AG04450 (cell line): ENCODE measurements around the gene ARF1. TPM values are rescaled to one million over a fixed set of nuclear protein-coding genes. Genes with fewer than 3 reads are reported as not detected.

Source experiments
- CTCF ChIA-PET: fragments of 300-600, 350-600 bp; formaldehyde crosslinking; extraction: SDS; loops from one replicate; lab custom pipeline; 2022; ENCODE audit warnings: antibody characterized with exemption, inconsistent platforms; lab: Charles Lee
- POLR2A ChIA-PET: fragments of 350-600 bp; formaldehyde crosslinking; extraction: SDS; loops from one replicate; lab custom pipeline; 2021; ENCODE audit warnings: antibody characterized with exemption, inconsistent platforms; lab: Yijun Ruan, JAX
- DNase-seq: peaks from one replicate; pipeline ENCODE4 v3.0.0-alpha.2; 2011; ENCODE audit warnings: low read depth, low spot score
- H3K27ac ChIP-seq: one replicate; pipeline ENCODE4 v1.5.1; 2012; ENCODE audit warnings: low read depth, low read length, control low read depth
- H3K27me3 ChIP-seq: one replicate; pipeline ENCODE4 v1.6.0; 2012; ENCODE audit warnings: low read length; ENCODE audit not compliant: control insufficient read depth, insufficient read depth
- H3K4me3 ChIP-seq: 2 replicates; pipeline ENCODE4 v1.5.1; 2011; ENCODE audit warnings: mild to moderate bottlenecking, low read depth, low read length, control low read depth
- H3K9me3 ChIP-seq: 2 replicates; pipeline ENCODE4 v1.5.1; 2012; ENCODE audit warnings: low read length; ENCODE audit not compliant: control insufficient read depth, insufficient read depth
- polyA plus RNA-seq: library from polyadenylated mRNA; depleted of rRNA; stranded (reverse); fragments of >200 nt; gene quantifications from 2 replicates; pipeline ENCODE4 v1.2.3, GENCODE V29; 2011; rRNA removed
- small RNA-seq: library from RNA; depleted of rRNA; stranded (forward); fragments of <200 nt; gene quantifications from one replicate; pipeline ENCODE3, GENCODE V24; 2012; ENCODE audit warnings: low read depth; ENCODE audit not compliant: insufficient read length
- TF ChIP-seq, protein P1 (sequence below): IDR thresholded peaks from 2 replicates; pipeline ENCODE4 v1.5.1; 2011; ENCODE audit warnings: low read depth, low read length, control low read depth, inconsistent platforms

Gene ARF1
- polyA plus RNA-seq, 1 experiment = 445 TPM

- H3K4me3 ChIP-seq = no peak overlapping the region
These were observed 64.7 kb downstream of the ARF1 start for GRCh38 chr1:228147151-228147693.

GRCh38 chr1:228147768-228148167, 65.3 kb downstream of the ARF1 start:
- Histone ChIP-seq H3K4me3 (no peak overlapping the region), H3K27ac (no peak overlapping the region), H3K27me3 (no peaks in the 10 kb centered on the region), H3K9me3 (no peaks in the 10 kb centered on the region; the same call in 1 of the 2 replicates)
- TF ChIP-seq, protein P1, sequence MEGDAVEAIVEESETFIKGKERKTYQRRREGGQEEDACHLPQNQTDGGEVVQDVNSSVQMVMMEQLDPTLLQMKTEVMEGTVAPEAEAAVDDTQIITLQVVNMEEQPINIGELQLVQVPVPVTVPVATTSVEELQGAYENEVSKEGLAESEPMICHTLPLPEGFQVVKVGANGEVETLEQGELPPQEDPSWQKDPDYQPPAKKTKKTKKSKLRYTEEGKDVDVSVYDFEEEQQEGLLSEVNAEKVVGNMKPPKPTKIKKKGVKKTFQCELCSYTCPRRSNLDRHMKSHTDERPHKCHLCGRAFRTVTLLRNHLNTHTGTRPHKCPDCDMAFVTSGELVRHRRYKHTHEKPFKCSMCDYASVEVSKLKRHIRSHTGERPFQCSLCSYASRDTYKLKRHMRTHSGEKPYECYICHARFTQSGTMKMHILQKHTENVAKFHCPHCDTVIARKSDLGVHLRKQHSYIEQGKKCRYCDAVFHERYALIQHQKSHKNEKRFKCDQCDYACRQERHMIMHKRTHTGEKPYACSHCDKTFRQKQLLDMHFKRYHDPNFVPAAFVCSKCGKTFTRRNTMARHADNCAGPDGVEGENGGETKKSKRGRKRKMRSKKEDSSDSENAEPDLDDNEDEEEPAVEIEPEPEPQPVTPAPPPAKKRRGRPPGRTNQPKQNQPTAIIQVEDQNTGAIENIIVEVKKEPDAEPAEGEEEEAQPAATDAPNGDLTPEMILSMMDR = no peak
- no peak for DNase-seq
- ChIA-PET POLR2A (interaction anchor here (0.9 kb wide), 1 partner anchor 18 kb away, joined by 3 read pairs; the partner anchor contains the start of gene IBA57), CTCF (interaction anchor here (2.2 kb wide), 1 partner anchor 18 kb away, joined by 13 read pairs; the partner anchor contains the start of gene IBA57)

More at GRCh38 chr1:228147151-228147693, 64.7 kb downstream of the ARF1 start:
- TF ChIP-seq, protein P1 = no peak
- no peak for DNase-seq
- Histone ChIP-seq H3K9me3 (no peaks in the 10 kb centered on the region; the same call in 1 of the 2 replicates), H3K27ac (no peak overlapping the region), H3K27me3 (no peaks in the 10 kb centered on the region)
- POLR2A ChIA-PET = no interaction called here
- CTCF ChIA-PET = no interaction called here

DNA sequence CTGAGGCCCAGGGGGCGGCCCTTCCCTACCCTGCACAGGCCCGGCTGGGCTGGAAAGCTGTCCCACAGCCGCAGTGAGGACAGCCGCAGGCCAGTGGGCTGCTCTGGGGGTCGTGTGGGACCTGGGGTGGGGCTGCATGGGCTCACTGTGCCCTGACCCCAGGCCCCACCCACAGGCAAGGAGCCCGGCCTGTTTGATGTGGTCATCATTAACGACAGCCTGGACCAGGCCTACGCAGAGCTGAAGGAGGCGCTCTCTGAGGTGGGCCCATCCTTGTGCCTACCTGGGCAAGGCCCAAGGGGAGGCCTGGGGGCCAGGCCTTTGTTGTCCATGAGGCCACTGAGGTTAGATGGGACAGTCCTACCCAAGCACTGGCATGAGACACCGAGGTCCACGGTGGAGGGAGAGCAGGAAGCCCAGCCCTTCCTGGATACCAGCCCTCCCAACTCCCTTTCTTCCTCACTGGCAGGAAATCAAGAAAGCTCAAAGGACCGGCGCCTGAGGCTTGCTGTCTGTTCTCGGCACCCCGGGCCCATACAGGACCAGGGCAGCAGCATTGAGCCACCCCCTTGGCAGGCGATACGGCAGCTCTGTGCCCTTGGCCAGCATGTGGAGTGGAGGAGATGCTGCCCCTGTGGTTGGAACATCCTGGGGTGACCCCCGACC, 65.8 kb downstream of the ARF1 start:
- POLR2A ChIA-PET = interaction anchor here (0.9 kb wide), 1 partner anchor 17 kb away, joined by 3 read pairs; the partner anchor contains the start of gene IBA57
- CTCF ChIA-PET = interaction anchor here (1.3 to 2.2 kb wide), 2 partner anchors 17 to 18 kb away, joined by 4 to 13 read pairs; partner anchors contain the start of gene IBA57

More for the DNA sequence above, 65.8 kb downstream of the ARF1 start:
- TF ChIP-seq, protein P1 = no peak
- no peak overlapping the region for H3K4me3 ChIP-seq
- no peak for DNase-seq
- H3K27me3 ChIP-seq = no peaks in the 10 kb centered on the region
- H3K27ac ChIP-seq = no peak overlapping the region
- no peaks in the 10 kb centered on the region; the same call in 1 of the 2 replicates for H3K9me3 ChIP-seq

Small RNAs within 50 kb of the gene (small RNA-seq; reads per million reads assigned to genes)
- gene AL359510.1 = not detected

Other genes with a start within 250 kb of the ARF1 start
- gene WNT9A, start 134.8 kb upstream of the ARF1 start, polyA plus RNA-seq = 0.74 and 0.91 TPM in 2 replicates
- gene WNT3A, start 75.7 kb upstream of the ARF1 start, polyA plus RNA-seq = not detected in 2 replicates
- gene C1orf35, start 20.6 kb downstream of the ARF1 start, polyA plus RNA-seq = 3.6 and 4.4 TPM in 2 replicates
- gene MRPL55, start 26.6 kb downstream of the ARF1 start, polyA plus RNA-seq = 33.4 and 52.9 TPM in 2 replicates
- gene GUK1, start 57.6 kb downstream of the ARF1 start, polyA plus RNA-seq = 177 and 230 TPM in 2 replicates
- 1.2 and 1.8 TPM in 2 replicates for gene GJC2, start 67.2 kb downstream of the ARF1 start, polyA plus RNA-seq
- 1.4 and 1.7 TPM in 2 replicates for gene IBA57, start 83.1 kb downstream of the ARF1 start, polyA plus RNA-seq
- gene OBSCN, start 125.3 kb downstream of the ARF1 start, polyA plus RNA-seq = 3.9 and 5.9 TPM in 2 replicates